Omental fat pad (tissue), 4 donors: ENCODE data around the gene SPRING1. TPM values are rescaled to one million over a fixed set of nuclear protein-coding genes. Genes with fewer than 3 reads are reported as not detected.

Source experiments
- ATAC-seq: fragments of 150-250 bp; one replicate; pipeline ENCODE4 v1.9.1; 2016; ENCODE audit warnings: mild to moderate bottlenecking, moderate library complexity; ENCODE audit not compliant: low FRiP score
- DNase-seq: peaks from one replicate; pipeline ENCODE4 v3.0.0-alpha.2; 2019; ENCODE audit warnings: low spot score
- total RNA-seq, 4 donors: library from RNA; depleted of rRNA; stranded (reverse); fragments of >200 nt; gene quantifications; one replicate each; pipeline ENCODE4 v1.1.0, GENCODE V29; 2016
- TF ChIP-seq, protein P1 (sequence below), 3 donors: fragments of 450-650 bp; IDR thresholded peaks; one replicate each; pipeline ENCODE4 v1.5.1; 2016 to 2017; ENCODE audit warnings: antibody characterized with exemption in 3 of 3, mild to moderate bottlenecking in 3 of 3, moderate library complexity in 2 of 3

Gene SPRING1
- total RNA-seq, 4 donors from 2014 or later = 15.3 to 30.7 (median 22.0) TPM

DNA sequence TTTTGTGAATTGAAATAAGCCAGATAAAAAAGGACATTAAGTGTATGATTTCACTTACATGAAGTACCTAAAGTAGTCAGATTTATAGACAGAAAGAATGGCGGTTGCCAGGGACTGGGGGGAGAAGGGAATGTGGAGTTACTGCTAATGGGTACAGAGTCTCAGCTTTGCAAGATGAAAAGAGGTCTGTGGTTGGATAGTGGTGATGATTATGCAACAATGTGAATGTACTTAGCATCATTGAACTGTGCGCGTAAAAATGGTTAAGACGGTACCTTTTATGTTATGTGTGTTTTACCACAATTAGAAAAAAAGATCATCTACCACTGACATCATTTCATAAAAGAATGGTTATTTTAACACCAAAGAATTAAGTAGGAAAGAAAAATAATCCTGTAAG, 36.2 kb upstream of the SPRING1 start:
- ATAC-seq (no peak), DNase-seq (no peak)
- TF ChIP-seq, protein P1, sequence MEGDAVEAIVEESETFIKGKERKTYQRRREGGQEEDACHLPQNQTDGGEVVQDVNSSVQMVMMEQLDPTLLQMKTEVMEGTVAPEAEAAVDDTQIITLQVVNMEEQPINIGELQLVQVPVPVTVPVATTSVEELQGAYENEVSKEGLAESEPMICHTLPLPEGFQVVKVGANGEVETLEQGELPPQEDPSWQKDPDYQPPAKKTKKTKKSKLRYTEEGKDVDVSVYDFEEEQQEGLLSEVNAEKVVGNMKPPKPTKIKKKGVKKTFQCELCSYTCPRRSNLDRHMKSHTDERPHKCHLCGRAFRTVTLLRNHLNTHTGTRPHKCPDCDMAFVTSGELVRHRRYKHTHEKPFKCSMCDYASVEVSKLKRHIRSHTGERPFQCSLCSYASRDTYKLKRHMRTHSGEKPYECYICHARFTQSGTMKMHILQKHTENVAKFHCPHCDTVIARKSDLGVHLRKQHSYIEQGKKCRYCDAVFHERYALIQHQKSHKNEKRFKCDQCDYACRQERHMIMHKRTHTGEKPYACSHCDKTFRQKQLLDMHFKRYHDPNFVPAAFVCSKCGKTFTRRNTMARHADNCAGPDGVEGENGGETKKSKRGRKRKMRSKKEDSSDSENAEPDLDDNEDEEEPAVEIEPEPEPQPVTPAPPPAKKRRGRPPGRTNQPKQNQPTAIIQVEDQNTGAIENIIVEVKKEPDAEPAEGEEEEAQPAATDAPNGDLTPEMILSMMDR (IDR thresholded peaks at IDR 0.05) = no peak

DNA sequence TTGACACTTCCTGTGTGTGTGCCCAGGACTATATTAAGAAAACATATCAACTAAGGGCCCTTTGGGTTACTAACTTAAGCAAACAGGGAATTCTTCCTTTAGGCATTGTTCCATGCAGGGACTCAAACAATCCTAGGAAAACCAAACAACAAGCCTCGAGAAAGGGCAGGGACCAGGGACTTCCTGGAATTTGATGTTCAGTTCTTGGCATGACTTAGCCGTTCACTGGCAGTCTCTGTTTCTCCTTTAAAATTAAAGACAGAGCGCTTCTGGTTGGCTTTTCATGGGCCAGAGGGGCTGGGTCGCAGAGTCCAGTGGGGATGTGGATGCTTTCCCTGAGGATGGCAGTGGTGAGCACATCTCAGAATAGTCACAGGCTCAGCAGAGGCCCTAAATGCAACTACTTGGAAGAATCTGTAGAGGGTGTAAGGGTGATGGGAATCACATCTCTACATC, 35.4 kb upstream of the SPRING1 start:
- ATAC-seq = no peak
- TF ChIP-seq, protein P1 (IDR thresholded peaks at IDR 0.05) = no peak
- DNase-seq = no peak

GRCh38 chr12:116771651-116772050, 33.8 kb upstream of the SPRING1 start:
- no peak for ATAC-seq

GRCh38 chr12:116766746-116767145, 28.9 kb upstream of the SPRING1 start:
- DNase-seq = no peak

More at GRCh38 chr12:116771651-116772050, 33.8 kb upstream of the SPRING1 start:
- TF ChIP-seq, protein P1 (IDR thresholded peaks at IDR 0.05) = no peak
- no peak for DNase-seq

DNA sequence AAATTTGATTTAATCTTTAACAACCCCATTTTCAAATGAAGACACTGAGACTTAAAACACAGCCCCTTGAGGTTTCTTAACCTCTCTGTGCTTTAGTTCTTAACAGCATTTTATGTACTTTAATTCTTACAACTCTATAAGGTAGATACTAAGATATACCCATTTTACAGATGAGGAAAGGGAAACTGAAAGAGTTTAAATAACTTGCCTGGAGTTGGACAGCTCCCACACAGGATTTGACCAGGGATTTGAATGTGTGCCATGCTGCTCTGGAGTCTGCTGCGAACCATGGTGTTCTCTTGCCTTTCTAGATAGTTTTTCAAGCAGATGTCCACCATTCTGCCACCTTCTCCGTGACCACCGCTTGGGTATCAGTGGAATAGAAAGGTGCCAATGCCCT, 28.4 kb upstream of the SPRING1 start:
- TF ChIP-seq, protein P1 (IDR thresholded peaks at IDR 0.05) = no peak

More at GRCh38 chr12:116766746-116767145, 28.9 kb upstream of the SPRING1 start:
- TF ChIP-seq, protein P1 (IDR thresholded peaks at IDR 0.05) = no peak
- ATAC-seq = no peak

GRCh38 chr12:116765271-116765670, 27.4 kb upstream of the SPRING1 start:
- ATAC-seq = no peak
- TF ChIP-seq, protein P1 (IDR thresholded peaks at IDR 0.05) = no peak
- DNase-seq = no peak

More for the DNA sequence above, 28.4 kb upstream of the SPRING1 start:
- ATAC-seq (no peak), DNase-seq (no peak)

DNA sequence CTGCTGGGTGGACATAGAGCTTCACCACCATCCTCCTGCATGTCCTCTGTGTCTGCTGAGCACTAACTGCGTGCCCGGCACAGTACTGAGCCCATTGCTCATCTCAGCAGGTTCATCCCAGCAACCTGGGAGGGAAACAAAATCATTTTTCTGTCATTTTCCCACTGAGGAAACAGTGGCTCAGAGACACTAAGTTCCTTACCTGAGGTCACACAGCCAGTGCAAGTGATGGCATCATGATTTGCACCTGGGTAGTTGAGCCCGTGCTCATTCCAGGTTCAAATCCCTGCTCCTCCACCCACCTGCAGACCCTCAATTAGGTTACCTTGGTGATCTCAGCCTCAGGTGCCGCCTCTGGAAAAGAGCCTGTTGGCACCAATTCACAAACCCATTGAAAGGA, 23.6 kb upstream of the SPRING1 start:
- no peak for DNase-seq
- TF ChIP-seq, protein P1 (IDR thresholded peaks at IDR 0.05) = no peak
- no peak for ATAC-seq
